Type B pancreatic cell (in vitro differentiated cells): ENCODE data around the gene MMP21. TPM values are rescaled to one million over a fixed set of nuclear protein-coding genes. Genes with fewer than 3 reads are reported as not detected.

Experiments used
- DNase-seq: peaks from one replicate; pipeline ENCODE4 v3.0.0; 2021; ENCODE audit warnings: mixed read lengths; ENCODE audit not compliant: unreplicated experiment; ENCODE audit errors: extremely low spot score
- H3K27ac Mint-ChIP-seq: 2 replicates; pipeline ENCODE4 v1.8.0; 2021; ENCODE audit warnings: mild to moderate bottlenecking, mixed read lengths
- H3K27me3 Mint-ChIP-seq: 2 replicates; pipeline ENCODE4 v1.8.0; 2021; ENCODE audit warnings: mixed read lengths
- H3K36me3 Mint-ChIP-seq: 2 replicates; pipeline ENCODE4 v1.8.0; 2021; ENCODE audit warnings: mixed read lengths
- H3K4me1 Mint-ChIP-seq: one replicate; pipeline ENCODE4 v1.8.0; 2021; ENCODE audit warnings: mixed read lengths; ENCODE audit not compliant: unreplicated experiment
- H3K4me3 Mint-ChIP-seq: 2 replicates; pipeline ENCODE4 v1.8.0; 2021; ENCODE audit warnings: mild to moderate bottlenecking, mixed read lengths
- H3K9me3 Mint-ChIP-seq: 2 replicates; pipeline ENCODE4 v1.8.0; 2021; ENCODE audit warnings: mixed read lengths
- total RNA-seq: library from RNA; stranded (reverse); gene quantifications from 2 replicates; pipeline ENCODE4 v1.2.1, GENCODE V29; 2021; ENCODE audit warnings: low replicate concordance
- TF ChIP-seq, protein P1 (sequence below): fragments of 200-600 bp; sonication (generic); conservative IDR thresholded peaks from 2 replicates; pipeline ENCODE4 v1.5.0; 2021; ENCODE audit warnings: antibody characterized with exemption, mild to moderate bottlenecking

MMP21 gene
- total RNA-seq, 1 donor from 2014 or later = 0.31 TPM

DNA sequence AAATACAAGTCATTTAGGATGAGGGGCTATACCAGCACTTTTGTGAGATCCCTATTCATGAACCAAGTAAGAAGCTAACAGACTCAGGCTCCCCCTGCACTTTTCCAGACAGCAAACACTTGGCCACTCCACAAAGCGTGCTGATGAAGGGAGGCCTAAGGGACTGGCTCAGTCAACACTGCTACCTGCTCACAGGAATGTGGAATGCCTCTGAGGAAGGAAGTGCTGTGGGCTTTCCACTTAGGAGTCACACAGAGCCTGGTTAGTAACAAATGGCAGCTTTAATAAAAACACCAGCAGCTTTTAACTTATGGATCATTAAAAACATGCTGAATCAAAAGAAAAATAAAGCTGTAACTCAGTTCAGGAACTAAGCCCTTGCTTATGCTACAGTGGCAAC, 32.4 kb upstream of the MMP21 start:
- peaks cover 16% of the 10 kb centered on the region for H3K36me3 Mint-ChIP-seq
- H3K9me3 Mint-ChIP-seq = no peaks in the 10 kb centered on the region
- H3K4me1 Mint-ChIP-seq = no peaks in the 10 kb centered on the region
- H3K4me3 Mint-ChIP-seq = no peak overlapping the region
- no peak overlapping the region for H3K27ac Mint-ChIP-seq
- no peaks in the 10 kb centered on the region for H3K27me3 Mint-ChIP-seq
- TF ChIP-seq, protein P1, sequence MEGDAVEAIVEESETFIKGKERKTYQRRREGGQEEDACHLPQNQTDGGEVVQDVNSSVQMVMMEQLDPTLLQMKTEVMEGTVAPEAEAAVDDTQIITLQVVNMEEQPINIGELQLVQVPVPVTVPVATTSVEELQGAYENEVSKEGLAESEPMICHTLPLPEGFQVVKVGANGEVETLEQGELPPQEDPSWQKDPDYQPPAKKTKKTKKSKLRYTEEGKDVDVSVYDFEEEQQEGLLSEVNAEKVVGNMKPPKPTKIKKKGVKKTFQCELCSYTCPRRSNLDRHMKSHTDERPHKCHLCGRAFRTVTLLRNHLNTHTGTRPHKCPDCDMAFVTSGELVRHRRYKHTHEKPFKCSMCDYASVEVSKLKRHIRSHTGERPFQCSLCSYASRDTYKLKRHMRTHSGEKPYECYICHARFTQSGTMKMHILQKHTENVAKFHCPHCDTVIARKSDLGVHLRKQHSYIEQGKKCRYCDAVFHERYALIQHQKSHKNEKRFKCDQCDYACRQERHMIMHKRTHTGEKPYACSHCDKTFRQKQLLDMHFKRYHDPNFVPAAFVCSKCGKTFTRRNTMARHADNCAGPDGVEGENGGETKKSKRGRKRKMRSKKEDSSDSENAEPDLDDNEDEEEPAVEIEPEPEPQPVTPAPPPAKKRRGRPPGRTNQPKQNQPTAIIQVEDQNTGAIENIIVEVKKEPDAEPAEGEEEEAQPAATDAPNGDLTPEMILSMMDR = no peak
- DNase-seq = no peak

DNA sequence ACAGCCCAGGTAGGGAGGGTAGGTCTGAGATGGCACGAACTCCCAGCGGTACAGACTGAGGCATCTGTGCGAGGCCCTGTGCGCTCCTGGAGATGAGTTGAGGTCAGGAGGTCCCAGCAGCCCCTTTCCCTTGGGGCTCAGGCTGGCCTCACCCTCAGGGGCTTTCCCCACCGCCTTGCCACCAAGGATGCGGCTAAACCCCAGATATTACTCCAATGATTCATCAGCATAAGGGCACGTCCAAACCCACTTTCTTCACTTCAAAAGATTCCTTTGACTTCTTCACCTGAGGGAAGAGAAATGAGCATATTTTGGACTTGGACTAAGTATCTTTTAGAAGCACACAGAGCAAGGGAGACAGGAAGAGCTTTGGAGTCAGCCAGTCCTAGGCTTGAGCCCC, 27.1 kb upstream of the MMP21 start:
- TF ChIP-seq, protein P1 = no peak
- no peak overlapping the region for H3K4me3 Mint-ChIP-seq
- no peaks in the 10 kb centered on the region for H3K9me3 Mint-ChIP-seq
- H3K36me3 Mint-ChIP-seq = peaks cover 15% of the 10 kb centered on the region
- no peak overlapping the region for H3K27ac Mint-ChIP-seq
- H3K27me3 Mint-ChIP-seq = no peaks in the 10 kb centered on the region
- peaks cover 4% of the 10 kb centered on the region for H3K4me1 Mint-ChIP-seq
- DNase-seq = no peak

DNA sequence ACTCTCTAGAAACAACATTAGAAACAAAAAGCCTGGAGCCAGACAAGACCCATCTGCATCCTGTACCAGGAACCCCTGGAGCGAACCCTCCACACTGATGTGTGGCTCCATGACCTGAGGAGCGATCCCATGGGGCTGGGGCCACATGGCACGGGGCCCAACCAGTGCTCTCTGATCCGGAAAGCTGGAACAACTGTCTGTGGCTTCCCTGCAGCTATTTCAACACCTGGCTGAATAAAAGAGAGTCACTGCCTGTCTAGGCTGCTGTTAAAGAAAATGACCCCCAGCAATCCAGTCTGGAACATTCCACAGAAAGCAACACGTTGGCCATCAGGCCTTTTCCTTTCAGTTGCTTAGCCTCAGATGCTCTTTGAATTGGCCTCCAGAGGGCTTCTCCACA, 26.5 kb upstream of the MMP21 start:
- TF ChIP-seq, protein P1 = no peak
- Mint-ChIP-seq H3K4me1 (peaks cover 4% of the 10 kb centered on the region), H3K36me3 (peaks cover 14% of the 10 kb centered on the region), H3K27me3 (no peaks in the 10 kb centered on the region), H3K4me3 (no peak overlapping the region), H3K27ac (no peak overlapping the region), H3K9me3 (no peaks in the 10 kb centered on the region)
- no peak for DNase-seq

DNA sequence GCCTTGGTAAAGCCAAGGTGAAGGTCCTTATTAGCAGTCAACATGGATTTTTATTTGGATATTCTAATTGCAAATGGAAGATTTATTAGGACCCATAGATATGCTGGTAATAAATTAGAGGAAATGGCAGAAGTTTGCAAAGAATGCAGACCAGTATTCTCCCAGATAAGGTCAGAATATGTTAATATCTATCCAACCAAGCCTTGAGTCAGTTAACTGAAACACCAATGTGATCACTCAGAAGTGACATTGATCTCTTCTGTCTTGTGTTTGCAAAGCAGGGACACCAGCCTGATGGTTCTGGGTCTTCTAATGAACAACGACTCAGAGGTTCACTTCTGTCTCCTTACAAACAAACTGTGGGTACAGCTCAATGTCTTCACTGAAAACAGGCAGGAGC, 26.0 kb upstream of the MMP21 start:
- Mint-ChIP-seq H3K9me3 (no peaks in the 10 kb centered on the region), H3K4me1 (peaks cover 4% of the 10 kb centered on the region), H3K27me3 (no peaks in the 10 kb centered on the region), H3K27ac (no peak overlapping the region), H3K4me3 (no peak overlapping the region), H3K36me3 (peaks cover 11% of the 10 kb centered on the region)
- TF ChIP-seq, protein P1 = no peak
- no peak for DNase-seq

DNA sequence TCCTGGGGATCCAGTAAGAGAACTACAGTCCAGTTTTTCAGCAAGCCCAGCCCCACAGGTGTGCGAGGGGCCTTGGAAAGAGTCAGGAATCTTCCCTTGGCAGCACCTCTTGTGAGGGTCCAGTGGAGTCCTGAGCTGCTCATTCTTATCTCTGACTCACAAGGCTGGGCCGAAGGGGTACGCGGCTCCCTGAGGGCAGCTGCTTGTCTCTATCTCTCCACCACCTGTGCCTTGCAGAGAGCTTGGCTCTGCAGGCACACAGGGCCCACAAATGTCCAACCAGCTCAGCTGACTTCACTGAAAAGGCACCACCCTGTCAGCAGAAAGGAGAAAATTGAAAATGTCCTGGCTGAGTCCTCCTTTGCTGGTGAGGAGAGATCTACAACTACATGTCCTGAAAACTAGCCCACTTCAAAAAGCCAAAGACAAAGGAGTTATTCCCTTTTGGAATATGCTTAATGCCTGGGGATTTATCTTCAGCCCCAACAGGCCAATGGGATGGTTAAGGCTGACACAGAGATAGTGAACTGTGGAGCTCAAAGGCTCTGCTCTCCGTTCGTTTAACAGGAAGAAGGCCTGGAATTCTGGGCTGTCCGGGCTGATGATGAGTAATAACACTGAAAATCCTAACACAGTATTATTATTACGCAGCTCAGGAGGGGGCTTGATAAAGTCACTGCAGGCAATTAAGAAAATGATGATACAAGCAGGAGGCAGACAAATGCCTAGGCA, 24.0 kb upstream of the MMP21 start:
- TF ChIP-seq, protein P1 = no peak
- Mint-ChIP-seq H3K4me1 (peaks cover 4% of the 10 kb centered on the region), H3K4me3 (no peak overlapping the region), H3K27ac (no peak overlapping the region), H3K9me3 (no peaks in the 10 kb centered on the region), H3K27me3 (no peaks in the 10 kb centered on the region), H3K36me3 (peaks cover 6% of the 10 kb centered on the region)
- DNase-seq = no peak
